ENCODE results near the gene SUGT1.

Gene SUGT1

DNA sequence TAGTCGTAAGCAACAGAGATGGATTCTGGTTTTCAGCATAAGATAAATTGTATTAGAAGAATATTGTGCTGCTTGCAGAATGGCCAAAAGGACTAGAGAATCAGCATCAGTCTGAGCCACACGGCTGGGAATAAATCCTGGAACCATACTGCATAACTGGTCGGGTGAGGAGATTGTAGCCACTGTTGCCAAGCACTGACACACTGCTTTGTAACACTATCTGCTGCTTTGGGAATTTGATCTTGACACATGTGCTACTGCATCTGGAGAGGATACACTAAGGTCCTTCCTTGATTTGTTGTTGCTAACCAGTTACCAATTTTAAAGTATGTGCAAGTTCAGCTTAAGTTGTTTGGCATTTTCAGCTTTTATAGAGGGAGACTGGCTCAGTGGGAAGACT is 8.5 kb upstream of the SUGT1 start:
- TF ChIP-seq, protein P1, sequence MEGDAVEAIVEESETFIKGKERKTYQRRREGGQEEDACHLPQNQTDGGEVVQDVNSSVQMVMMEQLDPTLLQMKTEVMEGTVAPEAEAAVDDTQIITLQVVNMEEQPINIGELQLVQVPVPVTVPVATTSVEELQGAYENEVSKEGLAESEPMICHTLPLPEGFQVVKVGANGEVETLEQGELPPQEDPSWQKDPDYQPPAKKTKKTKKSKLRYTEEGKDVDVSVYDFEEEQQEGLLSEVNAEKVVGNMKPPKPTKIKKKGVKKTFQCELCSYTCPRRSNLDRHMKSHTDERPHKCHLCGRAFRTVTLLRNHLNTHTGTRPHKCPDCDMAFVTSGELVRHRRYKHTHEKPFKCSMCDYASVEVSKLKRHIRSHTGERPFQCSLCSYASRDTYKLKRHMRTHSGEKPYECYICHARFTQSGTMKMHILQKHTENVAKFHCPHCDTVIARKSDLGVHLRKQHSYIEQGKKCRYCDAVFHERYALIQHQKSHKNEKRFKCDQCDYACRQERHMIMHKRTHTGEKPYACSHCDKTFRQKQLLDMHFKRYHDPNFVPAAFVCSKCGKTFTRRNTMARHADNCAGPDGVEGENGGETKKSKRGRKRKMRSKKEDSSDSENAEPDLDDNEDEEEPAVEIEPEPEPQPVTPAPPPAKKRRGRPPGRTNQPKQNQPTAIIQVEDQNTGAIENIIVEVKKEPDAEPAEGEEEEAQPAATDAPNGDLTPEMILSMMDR (IDR thresholded peaks at IDR 0.05) = no peak

DNA sequence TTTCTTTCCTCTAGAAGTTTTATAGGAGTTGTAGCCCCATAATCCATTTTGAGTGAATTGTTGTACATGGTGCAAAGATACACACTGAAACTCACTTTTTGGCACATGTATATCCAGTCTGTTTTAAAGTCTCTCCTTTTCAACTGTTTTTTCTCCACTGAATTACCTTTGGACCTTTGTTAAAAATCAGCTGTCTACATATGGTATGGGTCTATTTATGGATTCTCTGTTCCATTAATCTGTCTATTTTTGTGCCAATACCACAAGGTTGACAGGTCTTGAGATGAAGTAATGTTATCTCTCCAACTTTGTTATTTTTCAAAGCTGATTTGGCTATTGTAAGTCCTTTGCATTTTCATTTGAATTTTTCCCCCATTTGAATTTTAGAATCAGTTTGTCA is 5.7 kb upstream of the SUGT1 start:
- Histone ChIP-seq H3K4me1 (ENCODE audit: control insufficient read depth in 1 of 2, insufficient read depth in 1 of 2, low read depth in 1 of 2, low read length in 1 of 2) (peaks cover 6 to 8% of the 10 kb centered on the region in 2 experiments), H3K27ac (no peak overlapping the region), H3K9me3 (no peaks in the 10 kb centered on the region), H3K36me3 (no peaks in the 10 kb centered on the region), H3K27me3 (no peaks in the 10 kb centered on the region), H3K4me3 (ENCODE audit: low read depth in 1 of 2, low read length in 1 of 2) (no peak overlapping the region)
- TF ChIP-seq, protein P1 (IDR thresholded peaks at IDR 0.05) = no peak

More for the DNA sequence above, 8.5 kb upstream of the SUGT1 start:
- H3K36me3 ChIP-seq = no peaks in the 10 kb centered on the region
- no peaks in the 10 kb centered on the region for H3K9me3 ChIP-seq
- H3K4me3 ChIP-seq (ENCODE audit: low read depth in 1 of 2, low read length in 1 of 2) = no peak overlapping the region
- no peak overlapping the region for H3K27ac ChIP-seq
- no peaks in the 10 kb centered on the region for H3K27me3 ChIP-seq
- no peaks in the 10 kb centered on the region for H3K4me1 ChIP-seq (ENCODE audit: control insufficient read depth in 1 of 2, insufficient read depth in 1 of 2, low read depth in 1 of 2, low read length in 1 of 2)

DNA sequence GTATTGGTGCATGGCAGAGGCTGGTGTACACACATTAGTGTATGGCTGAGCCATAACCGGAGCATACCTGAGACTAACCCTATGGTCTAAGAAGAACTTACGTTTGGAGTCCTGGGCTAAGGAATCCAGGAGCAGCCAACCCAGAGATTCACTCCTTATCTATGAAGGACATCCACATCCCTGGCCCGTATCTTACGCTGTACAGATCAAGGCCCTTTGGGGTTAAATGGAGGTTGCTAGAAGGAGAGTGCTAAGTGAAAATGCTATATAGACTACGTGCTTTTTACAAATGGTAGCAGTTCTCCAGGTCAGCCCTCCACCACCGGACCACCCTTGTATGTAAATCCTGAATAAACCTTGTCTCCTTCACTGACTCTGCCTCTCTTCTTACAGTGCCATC is 1.9 kb upstream of the SUGT1 start:
- no peaks in the 10 kb centered on the region for H3K27me3 ChIP-seq
- H3K27ac ChIP-seq = no peak overlapping the region
- H3K4me3 ChIP-seq (ENCODE audit: low read depth in 1 of 2, low read length in 1 of 2) = no peak overlapping the region
- H3K36me3 ChIP-seq = no peaks in the 10 kb centered on the region
- H3K4me1 ChIP-seq (ENCODE audit: control insufficient read depth in 1 of 2, insufficient read depth in 1 of 2, low read depth in 1 of 2, low read length in 1 of 2) = peaks cover 21 to 22% of the 10 kb centered on the region in 2 experiments
- TF ChIP-seq, protein P1 (IDR thresholded peaks at IDR 0.05) = no peak
- no peaks in the 10 kb centered on the region for H3K9me3 ChIP-seq

DNA sequence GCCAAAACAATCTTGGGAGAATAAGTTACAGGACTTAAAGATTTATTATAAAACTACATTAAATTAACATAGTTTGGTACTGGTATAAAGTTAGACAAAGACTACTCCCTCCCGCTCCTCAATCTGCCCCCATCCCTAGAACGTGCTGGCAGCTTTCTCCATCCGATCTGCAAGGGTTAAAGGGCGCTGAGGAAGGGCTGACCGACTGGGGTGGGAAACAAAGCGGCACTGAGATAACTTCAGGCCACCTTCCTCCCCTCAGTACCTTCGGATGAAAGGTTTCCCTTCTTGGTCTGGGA is 790 bp upstream of the SUGT1 start:
- Histone ChIP-seq H3K27me3 (no peaks in the 10 kb centered on the region), H3K4me1 (ENCODE audit: control insufficient read depth in 1 of 2, insufficient read depth in 1 of 2, low read depth in 1 of 2, low read length in 1 of 2) (peaks cover 21 to 22% of the 10 kb centered on the region in 2 experiments), H3K36me3 (no peaks in the 10 kb centered on the region), H3K4me3 (ENCODE audit: low read depth in 1 of 2, low read length in 1 of 2) (peak overlapping the region; percentile 77 to 78), H3K9me3 (no peaks in the 10 kb centered on the region), H3K27ac (peak overlapping the region; percentile 74)
- TF ChIP-seq, protein P1 (IDR thresholded peaks at IDR 0.05) = no peak

DNA sequence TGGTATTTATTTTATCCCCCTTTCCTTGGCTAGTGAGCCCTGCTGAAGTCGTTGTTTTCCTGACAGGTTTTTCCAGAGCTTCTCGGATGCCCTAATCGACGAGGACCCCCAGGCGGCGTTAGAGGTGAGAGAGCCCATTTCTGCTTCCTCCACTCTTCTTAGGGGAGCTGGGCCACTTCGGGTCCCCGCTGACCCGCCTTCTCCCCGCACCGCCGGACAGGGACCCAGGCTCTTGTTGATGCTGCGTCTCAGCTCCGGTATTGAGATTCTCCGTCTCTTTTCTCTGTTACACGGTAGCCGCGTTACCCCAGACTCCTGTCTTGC is 306 bp downstream of the SUGT1 start:
- Histone ChIP-seq H3K9me3 (no peaks in the 10 kb centered on the region), H3K4me3 (ENCODE audit: low read depth in 1 of 2, low read length in 1 of 2) (peak overlapping the region; percentile 77 to 78), H3K4me1 (ENCODE audit: control insufficient read depth in 1 of 2, insufficient read depth in 1 of 2, low read depth in 1 of 2, low read length in 1 of 2) (peaks cover 21 to 22% of the 10 kb centered on the region in 2 experiments), H3K27me3 (no peaks in the 10 kb centered on the region), H3K27ac (peak overlapping the region; percentile 74), H3K36me3 (peaks cover 4% of the 10 kb centered on the region)
- TF ChIP-seq, protein P1 (IDR thresholded peaks at IDR 0.05) = no peak

DNA sequence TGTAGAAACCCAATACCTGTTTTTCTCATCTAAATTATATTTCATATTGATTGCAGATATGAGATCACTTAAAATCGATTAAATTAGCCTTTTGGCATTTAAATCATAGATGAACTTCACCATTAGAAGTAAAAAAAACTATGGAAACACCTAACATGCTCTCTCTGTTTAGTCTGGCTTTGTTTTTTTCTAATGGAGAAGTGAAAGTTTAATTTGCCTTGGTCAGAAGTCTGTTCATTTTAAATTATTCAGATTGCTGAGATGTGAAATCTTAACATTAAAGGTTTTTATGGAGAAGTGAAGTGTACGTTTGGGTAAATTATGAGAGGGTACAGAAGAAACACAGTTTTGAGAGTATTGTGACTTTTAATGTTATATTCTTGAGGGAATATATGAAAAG is 6.7 kb downstream of the SUGT1 start:
- Histone ChIP-seq H3K4me1 (ENCODE audit: control insufficient read depth in 1 of 2, insufficient read depth in 1 of 2, low read depth in 1 of 2, low read length in 1 of 2) (no peaks in the 10 kb centered on the region), H3K4me3 (ENCODE audit: low read depth in 1 of 2, low read length in 1 of 2) (no peak overlapping the region), H3K9me3 (no peaks in the 10 kb centered on the region), H3K27me3 (no peaks in the 10 kb centered on the region), H3K27ac (no peak overlapping the region), H3K36me3 (peaks cover 47% of the 10 kb centered on the region)
- TF ChIP-seq, protein P1 (IDR thresholded peaks at IDR 0.05) = no peak
